GM12872 (cell line): ENCODE data around the gene NEMP1.
A peak's percentile ranks its signal among the peaks of the same experiment; 100 is the strongest.

ENCODE experiments used
- CTCF ChIP-seq: IDR thresholded peaks from 3 replicates; pipeline ENCODE4 v1.5.1; 2011; ENCODE audit warnings: low read depth, mild to moderate bottlenecking, low read length, moderate library complexity; ENCODE audit not compliant: insufficient read depth

The NEMP1 gene

GRCh38 chr12:57016348-57016747, 62.2 kb downstream of the NEMP1 start, which contains the start of gene TAC3:
TSS of gene TAC3 (minus strand) at chr12:57016529. CDS start at chr12:57015797, 732 bp downstream.
- TF ChIP-seq CTCF = no peak

- TF ChIP-seq CTCF = no peak
These were observed 65.8 kb downstream of the NEMP1 start for GRCh38 chr12:57012600-57013465.

GRCh38 chr12:57011438-57012424, 66.9 kb downstream of the NEMP1 start:
- TF ChIP-seq CTCF = no peak

GRCh38 chr12:57010627-57011247, 67.9 kb downstream of the NEMP1 start:
- TF ChIP-seq CTCF = no peak

GRCh38 chr12:57009949-57010626, 68.5 kb downstream of the NEMP1 start:
- TF ChIP-seq CTCF = no peak

- peak; percentile 77 for TF ChIP-seq CTCF
These were observed 70.4 kb downstream of the NEMP1 start for GRCh38 chr12:57008178-57008577.
